ENCODE results near the gene EPSTI1. TPM values are rescaled to one million over a fixed set of nuclear protein-coding genes. Genes with fewer than 3 reads are reported as not detected.

EPSTI1 gene
- total and polyA plus RNA-seq, 10 of the 15 experiments (the other 5 are each of a cell fraction or from before 2014, with no cell fraction given): 4.7 to 32.0 (median 24.2) TPM

- ChIA-PET SMC1A (ENCODE audit: uncharacterized antibody, unreplicated experiment) (interaction anchor here (0.8 to 2.1 kb wide), 5 partner anchors 12 to 494 kb away, joined by 3 to 9 read pairs (median 6); partner anchors contain the start of gene EPSTI1), CTCF (interaction anchor here (0.9 to 1.1 kb wide), 3 partner anchors 10 to 108 kb away, joined by 3 read pairs; no protein-coding TSS in a partner anchor), RAD21 (ENCODE audit: unreplicated experiment) (interaction anchor here (0.9 to 1.2 kb wide), 4 partner anchors 12 to 63 kb away, joined by 3 read pairs; partner anchors contain the start of gene EPSTI1)
Observed at GRCh38 chr13:42976066-42976465, 16.0 kb downstream of the EPSTI1 start.

More at GRCh38 chr13:42976066-42976465, 16.0 kb downstream of the EPSTI1 start:
- H3K27ac ChIP-seq (ENCODE audit: control insufficient read depth, insufficient read depth): no peak overlapping the region
- H3K4me2 ChIP-seq (ENCODE audit: control insufficient read depth, insufficient read depth): no peak overlapping the region
- TF ChIP-seq RUNX3 (IDR thresholded peaks at IDR 0.05; ENCODE audit: low read length) (no peak), NKRF (conservative IDR thresholded peaks at IDR 0.05) (no peak)
- H3K9me3 ChIP-seq (replicated peaks; ENCODE audit: control insufficient read depth, insufficient read depth, low read length): no peaks in the 10 kb centered on the region; the same call in 1 of the 3 replicates
- no peak for ATAC-seq
- H4K20me1 ChIP-seq (ENCODE audit: control insufficient read depth, insufficient read depth): no peaks in the 10 kb centered on the region
- no peak overlapping the region for H3K4me3 ChIP-seq
- peaks cover 12% of the 10 kb centered on the region for H3K4me1 ChIP-seq (ENCODE audit: control insufficient read depth, insufficient read depth, low read length)
- no peaks in the 10 kb centered on the region; the same call in 1 of the 2 replicates for H3K79me2 ChIP-seq (ENCODE audit: control insufficient read depth, insufficient read depth, low read length)
- no peak overlapping the region for H3K9ac ChIP-seq (ENCODE audit: control insufficient read depth, insufficient read depth, low read length)
- intact Hi-C loops (cut with micrococcal nuclease; ENCODE audit: unreplicated experiment): loop anchor here (10.0 kb wide), 1 partner anchor 289 kb away; no protein-coding TSS in a partner anchor
- DNase-seq (ENCODE audit: low read depth, low spot score): no peak
- H2AFZ ChIP-seq (ENCODE audit: control insufficient read depth, low read depth, low read length): no peak overlapping the region
- POLR2A ChIA-PET: no interaction called here
- H3K36me3 ChIP-seq (ENCODE audit: control insufficient read depth in 2 of 2, insufficient read depth in 2 of 2, low read length in 1 of 2): no peaks in the 10 kb centered on the region
- in situ Hi-C loops (cut with MboI): loop anchor here (10.0 kb wide), 2 partner anchors 829 to 899 kb away; partner anchors contain the start of genes CCDC122 and LACC1
- no TSS peak for BruUV-seq (replicated peaks)
- no peaks in the 10 kb centered on the region for H3K27me3 ChIP-seq (replicated peaks in 1 of 2; ENCODE audit: control insufficient read depth in 2 of 2, insufficient read depth in 2 of 2, low read length in 1 of 2)
- WGBS (ENCODE audit: insufficient coverage, insufficient replicate concordance, low lambda C conversion rate, missing lambda C conversion rate): 96% methylated on average over 3 of the region's 3 CpGs
- FAIRE-seq: no peak

Data from GM12878 (cell line).